ENCODE measurements around the gene FAM13A. TPM values are rescaled to one million over a fixed set of nuclear protein-coding genes. Genes with fewer than 3 reads are reported as not detected.

Gene FAM13A
- polyA plus RNA-seq, 1 of the 3 experiments (the other 2 are of a cell fraction), result 0.67 TPM

DNA sequence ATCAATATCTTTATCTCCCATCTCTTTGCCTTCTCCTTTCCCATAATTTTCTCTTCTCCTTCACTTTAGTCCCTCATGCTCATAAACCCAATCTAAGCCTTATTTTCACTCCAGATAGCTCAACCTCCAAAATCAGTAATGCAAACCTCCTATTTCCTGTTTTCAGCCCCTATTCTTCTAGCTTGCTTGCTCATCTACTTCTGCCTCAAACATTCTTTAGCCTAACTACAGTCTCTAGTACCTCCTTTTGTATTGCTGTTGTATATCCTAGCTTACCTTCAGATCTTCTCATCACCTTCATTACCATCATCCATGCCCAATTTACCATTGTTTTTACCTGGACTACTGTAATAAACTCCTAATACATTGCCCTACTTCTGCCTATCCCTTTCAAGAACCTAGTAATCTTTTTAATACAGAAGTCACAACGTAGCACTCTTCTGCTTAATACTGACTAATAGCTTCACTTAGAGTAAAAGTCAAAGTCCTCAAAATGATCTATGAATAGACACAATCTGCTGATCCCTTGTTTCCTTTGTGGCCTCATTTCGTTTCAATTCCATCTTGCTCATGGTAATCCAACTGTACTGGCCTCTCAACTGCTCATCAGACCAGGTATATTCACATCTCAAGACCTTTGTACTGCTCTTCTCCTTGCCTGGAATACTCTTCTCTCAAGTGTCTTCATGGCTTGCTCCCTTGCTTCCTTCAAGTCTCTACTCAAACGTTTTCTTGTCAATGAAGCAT is 123.4 kb downstream of the FAM13A start:
- ChIA-PET POLR2A (no interaction called here), CTCF (no interaction called here)
- Histone ChIP-seq H4K20me1 (ENCODE audit: insufficient read depth) (no peaks in the 10 kb centered on the region), H2AFZ (ENCODE audit: low read depth) (no peak overlapping the region), H3K9ac (no peak overlapping the region), H3K27ac (ENCODE audit: low read depth in 2 of 2, low read length in 1 of 2) (no peak overlapping the region), H3K4me2 (no peak overlapping the region), H3K27me3 (ENCODE audit: insufficient read depth) (no peaks in the 10 kb centered on the region), H3K4me1 (ENCODE audit: control insufficient read depth in 1 of 2, insufficient read depth in 2 of 2, low read depth in 1 of 2, low read length in 1 of 2) (no peaks in the 10 kb centered on the region), H3F3A (replicated peaks; ENCODE audit: insufficient read depth) (no peaks in the 10 kb centered on the region), H3K9me2 (0 out of 2 replicates have a peak, but pooled peaks cover 2% of the 10 kb centered on the region), H3K79me2 (ENCODE audit: insufficient read depth) (no peaks in the 10 kb centered on the region), H3K9me3 (no peaks in the 10 kb centered on the region), H3K36me3 (replicated peaks in 1 of 2; ENCODE audit: control insufficient read depth in 1 of 2, insufficient read depth in 2 of 2, low read length in 1 of 2) (no peaks in the 10 kb centered on the region), H3K4me3 (ENCODE audit: low read depth in 2 of 2, low read length in 1 of 2) (no peak overlapping the region)
- DNase-seq, result no peak
- no peak for TF ChIP-seq SMC3 (IDR thresholded peaks at IDR 0.05; ENCODE audit: low read depth, low read length)
- TF ChIP-seq, protein P1, sequence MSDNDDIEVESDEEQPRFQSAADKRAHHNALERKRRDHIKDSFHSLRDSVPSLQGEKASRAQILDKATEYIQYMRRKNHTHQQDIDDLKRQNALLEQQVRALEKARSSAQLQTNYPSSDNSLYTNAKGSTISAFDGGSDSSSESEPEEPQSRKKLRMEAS (IDR thresholded peaks at IDR 0.05; ENCODE audit: low read depth), result no peak
- no peak for TF ChIP-seq FOXM1 (IDR thresholded peaks at IDR 0.05; ENCODE audit: low read depth)
- TF ChIP-seq JUND (IDR thresholded peaks at IDR 0.05), result no peak
- no peak for TF ChIP-seq TCF12 (IDR thresholded peaks at IDR 0.05)
- TF ChIP-seq NRF1 (IDR thresholded peaks at IDR 0.05; ENCODE audit: low read depth, low read length), result no peak
- TF ChIP-seq, protein P2, sequence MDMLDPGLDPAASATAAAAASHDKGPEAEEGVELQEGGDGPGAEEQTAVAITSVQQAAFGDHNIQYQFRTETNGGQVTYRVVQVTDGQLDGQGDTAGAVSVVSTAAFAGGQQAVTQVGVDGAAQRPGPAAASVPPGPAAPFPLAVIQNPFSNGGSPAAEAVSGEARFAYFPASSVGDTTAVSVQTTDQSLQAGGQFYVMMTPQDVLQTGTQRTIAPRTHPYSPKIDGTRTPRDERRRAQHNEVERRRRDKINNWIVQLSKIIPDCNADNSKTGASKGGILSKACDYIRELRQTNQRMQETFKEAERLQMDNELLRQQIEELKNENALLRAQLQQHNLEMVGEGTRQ (IDR thresholded peaks at IDR 0.05; ENCODE audit: borderline replicate concordance, low read depth, low read length), result no peak
- no peak for TF ChIP-seq NFIC (IDR thresholded peaks at IDR 0.05; ENCODE audit: borderline replicate concordance)
- 5% methylated on average over 3 of the region's 3 CpGs for WGBS (ENCODE audit: low lambda C conversion rate)

DNA sequence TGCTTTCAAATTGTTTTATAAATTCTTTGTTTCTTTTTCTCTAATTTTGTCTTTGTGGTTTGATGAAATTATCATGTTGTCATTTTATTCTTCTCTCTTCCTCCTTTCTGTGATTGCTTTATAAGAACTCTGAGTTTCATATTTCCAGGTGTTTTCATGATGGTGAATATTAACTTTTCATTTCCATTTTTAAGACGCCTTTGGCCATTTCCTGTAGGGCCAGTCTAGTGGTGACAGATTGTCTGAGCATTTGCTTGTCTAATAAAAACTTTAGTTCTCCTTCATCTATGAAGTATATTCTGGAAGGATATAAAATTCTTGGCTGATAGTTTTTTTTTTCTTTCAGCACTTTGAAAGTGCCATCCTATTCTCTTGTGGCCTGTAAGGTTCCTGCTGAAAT is 128.1 kb downstream of the FAM13A start:
- no peaks in the 10 kb centered on the region for H3K9me2 ChIP-seq
- no peaks in the 10 kb centered on the region for H3K36me3 ChIP-seq (replicated peaks in 1 of 2; ENCODE audit: control insufficient read depth in 1 of 2, insufficient read depth in 2 of 2, low read length in 1 of 2)
- no peaks in the 10 kb centered on the region for H3F3A ChIP-seq (replicated peaks; ENCODE audit: insufficient read depth)
- H4K20me1 ChIP-seq (ENCODE audit: insufficient read depth), result no peaks in the 10 kb centered on the region
- no peaks in the 10 kb centered on the region for H3K4me1 ChIP-seq (ENCODE audit: control insufficient read depth in 1 of 2, insufficient read depth in 2 of 2, low read depth in 1 of 2, low read length in 1 of 2)
- POLR2A ChIA-PET, result no interaction called here
- no peak overlapping the region for H3K4me3 ChIP-seq (ENCODE audit: low read depth in 2 of 2, low read length in 1 of 2)
- 60% methylated on average over 1 of the region's 1 CpG for WGBS (ENCODE audit: low lambda C conversion rate)
- CTCF ChIA-PET, result no interaction called here
- H3K27ac ChIP-seq (ENCODE audit: low read depth in 2 of 2, low read length in 1 of 2), result no peak overlapping the region
- no peaks in the 10 kb centered on the region for H3K9me3 ChIP-seq
- no peaks in the 10 kb centered on the region for H3K27me3 ChIP-seq (ENCODE audit: insufficient read depth)
- no peak overlapping the region for H3K9ac ChIP-seq
- H2AFZ ChIP-seq (ENCODE audit: low read depth), result no peak overlapping the region
- DNase-seq, result no peak
- TF ChIP-seq NFIC (IDR thresholded peaks at IDR 0.05; ENCODE audit: borderline replicate concordance) (no peak), EZH2phosphoT487 (IDR thresholded peaks at IDR 0.05; ENCODE audit: borderline replicate concordance, low read depth) (no peak), CHD2 (IDR thresholded peaks at IDR 0.05; ENCODE audit: low read length, partially characterized antibody) (no peak), YY1 (IDR thresholded peaks at IDR 0.05; ENCODE audit: low read depth) (no peak), MEF2A (IDR thresholded peaks at IDR 0.05; ENCODE audit: borderline replicate concordance, low read depth) (no peak), MXI1 (IDR thresholded peaks at IDR 0.05; ENCODE audit: low read depth, low read length) (no peak), FOSL2 (IDR thresholded peaks at IDR 0.05; ENCODE audit: borderline replicate concordance, low read depth) (no peak), TEAD4 (IDR thresholded peaks at IDR 0.05; ENCODE audit: borderline replicate concordance, insufficient read depth) (no peak), FOXJ3 (CRISPR knock-in tag; IDR thresholded peaks at IDR 0.05) (no peak), RCOR1 (IDR thresholded peaks at IDR 0.05; ENCODE audit: low read length) (no peak)
- TF ChIP-seq, protein P3, sequence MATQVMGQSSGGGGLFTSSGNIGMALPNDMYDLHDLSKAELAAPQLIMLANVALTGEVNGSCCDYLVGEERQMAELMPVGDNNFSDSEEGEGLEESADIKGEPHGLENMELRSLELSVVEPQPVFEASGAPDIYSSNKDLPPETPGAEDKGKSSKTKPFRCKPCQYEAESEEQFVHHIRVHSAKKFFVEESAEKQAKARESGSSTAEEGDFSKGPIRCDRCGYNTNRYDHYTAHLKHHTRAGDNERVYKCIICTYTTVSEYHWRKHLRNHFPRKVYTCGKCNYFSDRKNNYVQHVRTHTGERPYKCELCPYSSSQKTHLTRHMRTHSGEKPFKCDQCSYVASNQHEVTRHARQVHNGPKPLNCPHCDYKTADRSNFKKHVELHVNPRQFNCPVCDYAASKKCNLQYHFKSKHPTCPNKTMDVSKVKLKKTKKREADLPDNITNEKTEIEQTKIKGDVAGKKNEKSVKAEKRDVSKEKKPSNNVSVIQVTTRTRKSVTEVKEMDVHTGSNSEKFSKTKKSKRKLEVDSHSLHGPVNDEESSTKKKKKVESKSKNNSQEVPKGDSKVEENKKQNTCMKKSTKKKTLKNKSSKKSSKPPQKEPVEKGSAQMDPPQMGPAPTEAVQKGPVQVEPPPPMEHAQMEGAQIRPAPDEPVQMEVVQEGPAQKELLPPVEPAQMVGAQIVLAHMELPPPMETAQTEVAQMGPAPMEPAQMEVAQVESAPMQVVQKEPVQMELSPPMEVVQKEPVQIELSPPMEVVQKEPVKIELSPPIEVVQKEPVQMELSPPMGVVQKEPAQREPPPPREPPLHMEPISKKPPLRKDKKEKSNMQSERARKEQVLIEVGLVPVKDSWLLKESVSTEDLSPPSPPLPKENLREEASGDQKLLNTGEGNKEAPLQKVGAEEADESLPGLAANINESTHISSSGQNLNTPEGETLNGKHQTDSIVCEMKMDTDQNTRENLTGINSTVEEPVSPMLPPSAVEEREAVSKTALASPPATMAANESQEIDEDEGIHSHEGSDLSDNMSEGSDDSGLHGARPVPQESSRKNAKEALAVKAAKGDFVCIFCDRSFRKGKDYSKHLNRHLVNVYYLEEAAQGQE (IDR thresholded peaks at IDR 0.05; ENCODE audit: low read depth, low read length), result no peak
- TF ChIP-seq, protein P2 (IDR thresholded peaks at IDR 0.05; ENCODE audit: borderline replicate concordance, low read depth, low read length), result no peak
- TF ChIP-seq, protein P4, sequence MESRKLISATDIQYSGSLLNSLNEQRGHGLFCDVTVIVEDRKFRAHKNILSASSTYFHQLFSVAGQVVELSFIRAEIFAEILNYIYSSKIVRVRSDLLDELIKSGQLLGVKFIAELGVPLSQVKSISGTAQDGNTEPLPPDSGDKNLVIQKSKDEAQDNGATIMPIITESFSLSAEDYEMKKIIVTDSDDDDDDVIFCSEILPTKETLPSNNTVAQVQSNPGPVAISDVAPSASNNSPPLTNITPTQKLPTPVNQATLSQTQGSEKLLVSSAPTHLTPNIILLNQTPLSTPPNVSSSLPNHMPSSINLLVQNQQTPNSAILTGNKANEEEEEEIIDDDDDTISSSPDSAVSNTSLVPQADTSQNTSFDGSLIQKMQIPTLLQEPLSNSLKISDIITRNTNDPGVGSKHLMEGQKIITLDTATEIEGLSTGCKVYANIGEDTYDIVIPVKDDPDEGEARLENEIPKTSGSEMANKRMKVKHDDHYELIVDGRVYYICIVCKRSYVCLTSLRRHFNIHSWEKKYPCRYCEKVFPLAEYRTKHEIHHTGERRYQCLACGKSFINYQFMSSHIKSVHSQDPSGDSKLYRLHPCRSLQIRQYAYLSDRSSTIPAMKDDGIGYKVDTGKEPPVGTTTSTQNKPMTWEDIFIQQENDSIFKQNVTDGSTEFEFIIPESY (IDR thresholded peaks at IDR 0.05; ENCODE audit: borderline replicate concordance, low read depth), result no peak
- no peak overlapping the region for H3K4me2 ChIP-seq
- no peaks in the 10 kb centered on the region for H3K79me2 ChIP-seq (ENCODE audit: insufficient read depth)
